DMS79 treated with DMSO at 0.1 percent for 48 hours (cell line): ENCODE data around the gene TBX21.

Experiments
- DNase-seq: peaks from one replicate; lab custom pipeline; 2025; lab: John Stamatoyannopoulos, UW

Gene TBX21

DNA sequence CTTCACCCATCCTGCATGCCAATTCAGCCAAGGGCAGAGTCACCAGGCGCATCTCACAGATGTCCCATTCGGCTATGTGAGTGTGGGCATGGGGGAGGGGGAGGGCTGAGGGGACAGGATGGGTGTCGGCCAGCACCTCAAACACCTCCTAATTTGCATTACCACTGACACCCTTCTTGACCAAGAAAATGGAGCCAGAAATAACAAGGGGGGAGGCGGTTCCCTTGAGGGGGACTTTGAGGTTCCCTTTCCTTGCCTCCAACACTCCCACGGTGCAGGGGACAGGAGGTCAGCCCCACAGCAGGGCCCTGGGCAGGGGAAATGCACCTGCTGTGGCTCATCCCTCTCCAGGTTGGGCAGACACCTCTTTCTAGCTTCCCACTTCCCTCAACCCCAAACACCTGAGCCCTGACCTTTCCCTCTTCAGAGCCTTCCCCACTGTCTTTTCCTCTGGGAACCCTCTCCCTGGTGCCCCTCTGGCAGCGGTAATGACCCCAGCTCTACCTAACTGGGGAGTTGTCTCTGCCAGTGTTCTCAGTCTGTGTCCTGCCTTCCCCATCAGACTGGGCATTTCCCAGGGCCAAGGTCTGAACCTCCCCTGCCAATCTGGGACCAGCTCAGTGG is 18.2 kb upstream of the TBX21 start:
- no peak for DNase-seq

DNA sequence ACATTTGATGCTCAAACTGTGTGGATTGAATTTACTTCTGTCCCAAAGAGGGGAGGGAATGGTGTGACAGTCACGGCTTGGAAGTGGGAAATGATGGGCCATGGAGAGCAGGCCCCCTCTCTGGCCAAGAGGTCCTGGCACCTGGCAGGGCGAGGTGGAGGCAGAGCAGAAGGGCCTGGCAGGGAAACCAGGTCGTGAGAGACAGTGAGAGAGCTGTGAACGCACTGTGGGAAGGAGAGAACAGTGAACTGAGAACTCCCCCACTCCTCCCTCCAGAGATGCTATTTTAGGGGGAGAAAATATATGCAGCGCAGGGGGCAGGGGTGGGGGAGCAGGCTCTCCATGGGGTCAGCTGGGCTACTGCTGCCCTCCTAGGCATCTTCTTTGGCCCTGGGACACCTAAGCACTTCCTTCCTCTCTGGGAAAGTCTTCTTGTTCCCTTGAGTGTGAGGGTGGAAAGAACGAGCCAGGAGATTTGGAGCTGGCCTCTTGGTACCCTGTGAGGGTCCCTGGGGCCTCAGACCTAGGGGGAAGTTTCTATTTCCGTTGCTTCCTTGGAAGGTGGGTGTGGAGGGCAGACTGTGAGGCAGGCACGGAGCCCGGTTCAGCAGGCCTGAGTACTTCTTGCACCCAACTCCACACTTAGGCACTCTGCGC is 17.2 kb upstream of the TBX21 start:
- DNase-seq, result no peak

DNA sequence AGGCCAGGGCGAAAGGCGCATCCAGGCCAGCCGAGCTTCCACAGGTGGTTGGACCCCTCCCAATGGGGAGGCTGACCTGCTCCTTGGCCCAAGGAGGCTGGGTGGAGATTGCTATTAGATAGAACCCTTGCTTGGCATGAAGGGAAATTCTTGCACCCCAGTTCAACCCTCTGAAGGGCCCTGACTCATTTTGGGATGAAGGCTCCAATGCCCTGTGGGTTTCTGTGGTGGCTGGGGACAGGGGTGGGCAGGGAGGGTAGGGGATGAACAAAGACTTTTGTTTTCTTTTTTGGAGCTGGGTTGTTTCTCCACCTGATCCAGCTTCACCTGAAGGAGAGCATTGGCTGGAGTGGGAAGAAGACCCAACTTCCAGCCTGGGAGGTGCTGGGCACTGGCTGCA is 16.7 kb upstream of the TBX21 start:
- DNase-seq, result no peak

DNA sequence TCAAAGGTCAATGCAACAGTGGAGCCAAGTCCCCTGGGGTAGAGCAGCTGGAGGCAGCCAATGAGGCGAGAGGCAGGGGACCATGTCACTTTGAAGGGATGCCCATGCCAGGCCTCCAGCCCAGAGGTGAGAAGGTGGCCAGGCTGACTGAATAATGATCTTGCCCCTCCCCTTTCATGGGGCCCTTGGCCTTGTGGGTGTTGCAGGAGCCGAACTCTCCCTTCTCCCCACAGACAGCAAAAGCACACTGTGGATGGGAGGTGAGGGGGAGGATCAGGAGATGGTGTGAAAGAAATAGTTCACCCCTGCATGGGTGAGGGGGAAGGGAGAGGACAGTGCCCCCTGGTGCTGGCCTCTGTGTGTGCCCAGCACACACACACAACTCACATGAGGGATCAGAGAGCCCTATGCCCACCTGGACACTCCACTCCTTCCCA is 15.8 kb upstream of the TBX21 start:
- no peak for DNase-seq

DNA sequence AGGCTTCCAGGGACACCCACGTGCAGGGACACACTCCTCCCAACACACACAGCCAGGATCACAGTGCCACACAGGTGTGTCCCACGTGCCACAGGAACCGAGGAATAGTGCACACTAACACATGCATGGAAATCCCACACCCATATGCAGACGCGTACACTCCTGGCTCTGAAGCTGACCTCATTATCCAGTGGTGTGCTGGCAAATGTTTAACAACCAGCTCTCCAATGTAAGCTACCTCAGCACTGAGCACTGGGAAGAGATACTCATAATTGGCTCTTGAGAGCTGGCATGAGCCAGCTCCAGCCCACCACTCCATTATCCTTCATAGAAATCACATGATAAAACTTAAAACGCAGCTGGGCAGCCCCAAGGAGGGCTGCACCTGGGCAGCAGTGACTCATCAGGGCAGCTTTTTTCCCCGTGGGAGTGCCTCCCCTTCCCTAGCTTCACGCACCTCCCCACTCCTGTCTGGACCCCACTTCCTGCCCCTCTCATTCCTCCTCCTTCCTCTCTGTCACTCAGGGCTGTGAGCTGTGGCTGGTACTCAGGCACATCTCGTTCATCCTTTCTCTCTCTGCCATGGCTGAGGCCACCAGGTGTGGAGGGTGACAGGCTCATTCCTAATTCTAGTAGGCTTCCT is 14.9 kb upstream of the TBX21 start:
- DNase-seq, result peak; percentile 80

DNA sequence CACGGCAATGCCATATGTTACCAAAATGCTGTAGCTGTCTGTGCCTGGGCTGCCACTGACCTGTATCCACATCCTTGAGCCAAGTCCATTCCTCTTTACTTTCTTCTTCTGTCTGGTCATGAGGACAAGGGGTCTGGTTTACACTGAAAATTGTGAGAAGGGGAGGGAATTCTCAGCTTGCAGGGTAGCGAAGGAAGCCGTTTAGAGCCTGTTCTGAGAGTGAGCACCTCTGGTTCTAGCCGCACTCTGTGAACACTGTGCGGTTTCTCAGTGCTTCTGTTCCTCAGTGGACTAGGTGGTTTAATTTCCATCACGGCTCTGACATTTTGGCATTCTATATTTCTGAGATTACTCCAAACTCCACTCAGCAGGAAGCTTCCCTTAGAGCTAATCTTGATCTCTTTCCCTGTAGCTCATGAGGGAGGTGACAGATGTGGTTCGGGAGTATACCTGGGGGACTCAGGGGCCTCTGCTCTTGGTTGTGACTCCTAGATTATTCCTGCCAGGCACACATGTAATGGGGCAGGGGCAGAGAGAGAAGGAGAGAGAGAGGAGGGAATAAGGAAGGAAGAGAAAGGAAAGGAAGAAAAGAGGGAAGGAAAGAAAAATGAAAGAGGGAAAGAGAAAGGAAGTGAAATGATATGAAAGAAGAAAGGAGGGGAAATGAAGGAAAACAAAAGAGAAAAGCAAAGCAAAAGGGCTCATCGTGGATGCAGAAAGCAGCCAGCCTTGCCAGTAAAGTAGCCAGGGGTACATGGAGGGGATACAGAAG is 14.2 kb upstream of the TBX21 start:
- no peak for DNase-seq

DNA sequence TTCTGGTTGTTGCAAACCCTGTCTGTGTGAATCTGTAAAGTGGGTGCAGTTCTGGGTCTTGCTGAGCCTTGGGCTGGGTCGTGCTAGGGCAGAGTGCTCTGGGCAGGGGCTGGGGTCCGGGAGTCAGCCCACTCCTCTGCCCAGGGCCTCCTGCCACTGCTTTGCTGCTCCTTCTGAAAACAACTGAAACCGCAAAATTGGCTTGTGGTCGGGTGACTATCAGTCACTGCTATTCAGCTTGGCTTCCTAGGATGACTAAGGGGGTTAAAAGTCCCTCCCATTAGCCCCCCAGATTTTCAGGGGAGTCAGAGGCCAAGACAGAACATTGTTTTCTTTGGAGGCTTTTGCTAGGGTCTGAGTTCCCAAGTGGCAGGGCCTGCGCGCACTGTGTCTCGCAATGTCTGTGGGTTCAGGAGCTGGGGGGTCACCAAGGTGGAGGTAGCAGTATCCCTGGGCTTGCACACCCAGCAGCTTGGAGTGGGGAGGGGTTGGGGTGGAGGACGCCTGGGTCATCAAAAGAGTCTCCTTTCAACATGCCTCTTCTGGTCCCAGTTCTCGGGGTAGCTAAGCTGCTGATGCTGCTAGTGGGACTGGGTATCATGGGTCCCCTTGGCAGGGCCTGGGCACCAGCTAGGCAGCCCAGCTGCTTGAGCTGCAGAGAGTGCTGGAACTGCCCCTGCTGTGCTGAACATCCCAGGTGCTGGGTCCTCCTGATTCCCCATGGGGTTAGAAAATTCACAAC is 13.5 kb upstream of the TBX21 start:
- no peak for DNase-seq

DNA sequence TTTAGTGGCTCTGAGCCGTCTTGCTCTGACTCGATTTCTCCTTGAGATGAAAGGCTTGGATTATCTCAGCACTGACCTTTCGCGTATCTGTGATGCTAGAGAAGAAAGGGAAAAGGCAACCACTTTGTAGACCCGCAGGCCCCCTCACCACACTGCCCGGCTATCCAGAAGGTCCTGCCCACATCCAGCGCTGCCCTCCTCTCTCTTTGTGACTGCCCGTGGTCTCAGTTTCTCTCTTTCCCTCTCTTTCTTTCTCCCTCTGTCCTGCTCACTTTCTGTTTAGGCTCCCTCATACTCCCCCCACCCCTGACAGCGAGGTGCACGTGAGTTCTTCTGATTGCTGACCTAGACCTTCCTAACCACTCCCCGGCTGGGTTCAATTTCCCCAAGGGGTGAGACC is 12.8 kb upstream of the TBX21 start:
- no peak for DNase-seq

DNA sequence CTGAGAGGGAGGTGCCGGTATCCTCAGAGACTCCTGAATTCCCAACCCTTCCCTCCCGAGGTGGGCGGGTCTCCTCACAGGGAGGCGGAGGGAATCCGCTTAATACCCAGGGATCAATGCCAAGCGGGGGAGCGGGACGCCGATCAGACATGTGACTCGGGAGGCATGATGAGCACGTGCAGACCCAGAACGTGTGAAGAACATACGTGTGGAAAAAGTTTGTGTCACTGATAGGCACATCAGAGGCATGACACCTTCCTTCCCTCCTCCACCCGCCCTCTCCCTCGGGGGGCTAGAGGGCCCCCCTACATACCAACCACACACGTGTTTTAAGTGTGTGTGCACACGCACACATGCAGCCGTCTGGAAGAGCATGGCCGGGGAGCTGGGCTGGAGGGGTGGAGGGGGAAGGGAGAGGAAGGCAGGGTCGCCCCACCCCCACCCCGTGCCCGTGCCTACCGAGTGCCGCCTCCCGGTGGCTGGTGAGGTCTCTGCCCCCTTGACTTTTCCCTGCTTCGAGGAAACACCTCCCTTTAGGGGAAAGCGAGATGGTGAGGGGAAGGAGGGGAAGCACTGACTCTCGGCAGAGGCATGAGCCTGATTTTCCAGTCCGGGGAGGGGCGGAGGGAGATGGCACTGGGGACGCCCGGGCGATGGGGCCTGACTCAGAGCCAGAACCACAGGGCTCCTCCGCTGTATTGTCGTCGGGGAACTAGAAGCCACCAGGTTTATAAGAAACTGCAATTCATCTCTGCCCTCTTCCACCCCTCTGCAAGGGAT is 12.1 kb upstream of the TBX21 start:
- DNase-seq, result no peak

DNA sequence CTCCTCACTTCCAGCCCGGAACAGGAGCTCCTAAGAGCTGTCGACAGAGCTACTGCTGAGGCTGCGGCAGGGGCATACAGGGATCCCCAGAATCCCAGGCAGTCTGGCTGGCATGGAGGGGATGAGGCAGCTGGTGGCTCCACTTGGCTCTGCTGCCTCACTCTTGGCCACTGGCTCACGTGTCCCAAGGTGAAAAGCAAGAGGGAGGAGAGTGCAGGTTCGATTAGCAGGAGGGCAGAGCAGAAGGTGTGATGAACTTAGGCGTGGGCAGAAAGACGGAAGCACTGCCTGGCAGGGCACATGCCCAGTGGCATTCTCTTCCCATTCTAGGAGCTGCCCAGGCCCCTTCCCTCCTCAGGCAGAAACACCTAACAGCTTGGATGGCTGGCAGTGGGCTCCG is 11.3 kb upstream of the TBX21 start:
- DNase-seq, result no peak

DNA sequence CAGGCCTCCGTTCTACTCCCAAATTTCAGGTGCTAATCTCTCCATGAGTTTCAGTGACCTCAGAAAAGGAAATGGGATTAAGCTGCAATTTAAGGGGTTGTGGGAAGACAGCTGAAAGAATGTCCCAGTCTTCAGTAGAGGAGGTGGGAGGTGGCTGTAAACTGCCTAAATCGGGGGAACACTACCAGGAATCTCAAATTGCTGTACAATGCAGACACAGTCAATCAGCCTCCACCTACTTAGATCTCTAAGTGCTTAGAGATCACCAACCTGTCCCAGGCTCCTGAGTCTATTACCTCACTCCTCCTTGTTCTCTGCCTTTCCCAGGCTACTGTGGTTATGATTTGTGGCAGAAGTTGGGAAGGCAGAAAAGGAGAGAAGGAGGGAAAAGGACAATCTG is 8.3 kb upstream of the TBX21 start:
- no peak for DNase-seq

DNA sequence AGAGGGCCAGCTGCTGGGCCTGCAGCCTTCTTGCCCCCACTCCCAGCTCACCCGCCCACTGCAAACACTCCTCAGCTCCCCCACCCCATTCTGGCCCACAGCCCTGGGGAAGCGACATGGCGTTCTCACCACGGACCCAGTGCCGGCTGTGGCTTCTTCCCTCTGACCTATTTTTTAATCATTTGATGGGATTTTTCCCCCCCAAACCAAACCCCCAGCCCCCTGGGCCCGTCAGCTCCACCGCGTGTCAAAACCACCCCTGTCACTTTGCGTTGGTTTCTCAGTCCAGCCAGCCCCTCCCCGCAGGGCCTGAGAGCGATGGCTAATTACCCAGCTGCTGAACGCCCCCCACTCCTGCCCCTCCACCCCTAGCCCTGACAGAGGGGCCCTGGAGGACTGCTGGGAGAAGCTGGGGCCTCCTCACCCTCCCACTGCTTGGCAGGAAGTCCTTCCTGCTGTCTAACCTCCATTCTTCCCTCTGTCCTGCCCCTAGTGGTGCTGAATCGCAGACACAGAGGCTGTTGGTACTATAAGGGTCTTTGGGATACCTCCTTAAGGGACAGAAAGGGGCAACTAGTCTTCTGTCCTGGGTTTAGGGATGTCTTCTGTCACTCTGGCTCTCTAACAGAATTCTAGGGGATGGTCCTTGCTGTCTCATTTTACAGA is 7.5 kb upstream of the TBX21 start:
- no peak for DNase-seq

DNA sequence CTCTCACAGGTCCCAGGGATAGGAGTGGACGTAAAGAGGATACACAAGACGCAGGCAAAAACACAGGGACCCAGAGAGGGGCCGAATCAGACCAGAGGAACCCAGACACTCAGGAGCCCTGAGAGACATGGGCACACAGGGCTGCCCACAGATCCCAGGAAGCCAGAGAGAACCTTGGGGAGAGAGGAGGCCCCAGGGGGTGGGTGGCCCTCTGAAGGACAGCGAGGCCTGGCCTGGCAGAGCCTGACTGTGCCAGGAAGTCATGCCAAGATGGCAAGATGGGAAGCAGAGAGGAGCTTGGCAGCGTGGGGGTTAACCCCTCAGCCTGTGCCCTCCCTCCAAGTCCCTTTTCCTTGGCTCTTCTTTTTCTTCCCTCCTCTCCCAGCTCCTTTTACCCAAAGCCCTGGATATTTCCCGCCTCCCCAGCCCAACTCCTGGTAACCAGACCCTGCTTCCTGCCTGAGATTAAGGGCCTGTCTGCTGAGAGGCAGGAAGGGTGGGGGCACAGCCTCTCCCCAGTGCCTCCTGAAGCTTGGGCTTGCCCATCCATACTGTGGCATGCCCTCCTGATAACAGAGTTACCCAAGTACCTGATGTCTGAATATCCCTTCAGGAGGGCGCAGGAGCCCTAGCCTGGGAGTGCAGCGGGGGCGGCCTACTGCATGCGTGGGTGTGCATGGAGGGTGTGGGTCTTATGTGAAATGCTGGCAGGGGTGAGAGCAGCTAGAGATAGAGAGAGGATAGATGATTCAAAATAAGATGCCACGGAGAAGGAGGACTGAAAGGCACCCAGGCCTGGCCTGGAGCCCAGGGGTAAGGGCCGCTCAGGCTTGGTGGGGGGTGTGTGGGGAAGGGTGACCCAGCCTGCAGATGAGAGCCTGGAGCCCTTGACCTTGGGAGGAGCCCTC is 6.0 kb upstream of the TBX21 start:
- DNase-seq, result no peak

DNA sequence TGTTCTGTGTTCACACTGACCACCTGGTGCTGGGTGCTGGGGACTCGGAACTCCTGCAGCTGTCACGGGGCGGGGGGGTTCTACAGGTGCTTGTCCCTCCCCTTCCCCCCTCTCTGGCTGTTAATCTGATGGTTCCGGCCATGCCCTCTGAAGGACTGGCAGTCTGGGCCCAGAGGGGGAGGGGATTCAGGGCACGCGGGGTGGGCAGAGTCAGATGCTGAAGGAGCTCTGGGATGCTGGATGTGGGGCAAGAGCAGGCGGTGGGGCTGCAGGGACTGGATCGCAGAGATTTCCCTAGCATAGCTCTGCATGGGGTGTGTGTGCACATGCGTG is 5.4 kb upstream of the TBX21 start:
- no peak for DNase-seq

DNA sequence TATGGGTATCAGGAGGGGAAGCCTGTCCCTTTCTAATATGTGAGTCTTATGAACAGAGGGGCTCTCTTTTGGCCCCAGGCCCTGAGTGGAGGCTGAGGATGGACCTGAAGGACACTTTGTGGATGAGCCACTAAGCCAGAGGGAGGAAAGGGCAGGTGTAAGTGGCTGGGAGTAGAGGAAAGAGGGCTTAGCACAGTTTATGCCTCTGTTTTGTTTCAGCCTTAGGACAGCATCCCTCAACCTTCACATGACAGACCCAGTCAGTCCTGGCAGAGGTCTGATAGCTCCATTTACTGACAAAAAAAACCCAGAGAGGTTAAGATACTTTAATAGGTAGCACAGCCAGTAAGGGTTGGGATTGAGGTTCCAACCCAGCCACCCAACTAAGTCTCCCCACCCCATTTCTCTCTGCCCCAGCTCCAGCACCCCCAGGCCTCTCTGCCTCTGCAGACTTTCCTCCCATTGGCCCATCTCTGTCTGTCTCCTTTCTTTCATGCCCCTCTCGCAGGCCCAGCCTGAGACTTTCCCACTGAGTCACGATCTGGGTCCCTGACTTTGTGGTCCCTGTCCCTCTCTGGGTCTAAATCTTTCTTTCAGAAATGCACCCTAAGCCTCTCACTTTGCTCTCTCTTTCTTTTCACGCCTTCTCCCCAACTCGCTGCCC is 4.7 kb upstream of the TBX21 start:
- no peak for DNase-seq

DNA sequence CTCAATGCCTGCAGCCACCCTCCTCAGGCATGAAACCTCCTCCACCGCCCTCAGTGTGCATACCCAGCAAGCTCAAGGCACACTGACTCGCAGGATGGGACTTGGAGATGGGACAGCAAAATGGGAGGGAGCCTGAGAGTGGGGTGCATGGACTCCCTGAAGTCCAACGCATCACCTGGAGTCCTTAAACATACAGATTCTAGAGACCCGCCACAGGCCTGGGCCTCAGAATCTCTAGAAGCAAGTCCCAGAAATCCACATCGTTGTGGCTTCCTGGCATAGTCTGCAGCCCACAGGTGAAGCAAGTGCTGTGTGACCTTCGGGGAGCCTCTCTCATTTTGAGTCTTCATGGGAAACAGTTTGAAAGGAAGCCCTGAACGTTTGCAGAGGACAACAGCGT is 3.6 kb upstream of the TBX21 start:
- DNase-seq, result no peak

DNA sequence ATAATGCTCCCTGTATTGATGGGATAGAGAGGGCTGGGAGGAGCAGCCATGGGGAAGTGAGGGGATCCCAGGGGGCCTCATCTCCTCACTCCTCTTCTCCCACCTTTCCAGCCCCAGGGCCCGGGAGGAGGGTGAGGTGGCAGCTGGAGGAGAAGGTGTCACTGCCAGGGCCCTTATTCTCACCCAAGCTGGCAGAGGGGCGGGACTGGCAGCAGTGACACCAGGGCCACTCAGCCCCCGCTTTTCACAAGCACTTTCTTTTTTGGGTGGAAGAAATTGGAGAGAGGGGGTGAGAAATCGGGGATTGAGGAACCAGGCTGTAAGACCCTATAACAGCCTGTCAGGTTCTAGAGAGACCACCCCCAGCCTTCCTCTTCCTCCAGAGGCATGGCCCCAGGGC is 2.4 kb upstream of the TBX21 start:
- no peak for DNase-seq

DNA sequence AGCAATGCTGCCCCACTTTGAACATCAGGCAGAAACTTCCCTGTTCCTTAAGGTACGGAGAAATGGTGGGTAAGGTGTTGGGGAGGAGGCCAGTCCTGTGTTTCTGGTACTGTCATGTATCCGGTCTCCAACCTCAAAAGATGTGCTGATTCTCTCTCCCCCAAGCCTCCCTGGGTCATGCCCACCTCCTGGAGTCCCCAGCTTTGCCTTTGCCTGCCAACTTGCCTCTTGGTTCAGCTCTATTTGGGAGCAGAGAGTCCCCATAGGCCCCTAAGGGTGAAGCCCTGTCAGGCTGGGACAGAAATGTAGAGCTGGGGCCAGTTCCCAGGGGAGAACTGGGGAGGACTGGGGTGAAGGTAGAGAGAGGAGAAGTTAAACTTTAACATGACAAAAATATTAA is 1.6 kb upstream of the TBX21 start:
- no peak for DNase-seq

DNA sequence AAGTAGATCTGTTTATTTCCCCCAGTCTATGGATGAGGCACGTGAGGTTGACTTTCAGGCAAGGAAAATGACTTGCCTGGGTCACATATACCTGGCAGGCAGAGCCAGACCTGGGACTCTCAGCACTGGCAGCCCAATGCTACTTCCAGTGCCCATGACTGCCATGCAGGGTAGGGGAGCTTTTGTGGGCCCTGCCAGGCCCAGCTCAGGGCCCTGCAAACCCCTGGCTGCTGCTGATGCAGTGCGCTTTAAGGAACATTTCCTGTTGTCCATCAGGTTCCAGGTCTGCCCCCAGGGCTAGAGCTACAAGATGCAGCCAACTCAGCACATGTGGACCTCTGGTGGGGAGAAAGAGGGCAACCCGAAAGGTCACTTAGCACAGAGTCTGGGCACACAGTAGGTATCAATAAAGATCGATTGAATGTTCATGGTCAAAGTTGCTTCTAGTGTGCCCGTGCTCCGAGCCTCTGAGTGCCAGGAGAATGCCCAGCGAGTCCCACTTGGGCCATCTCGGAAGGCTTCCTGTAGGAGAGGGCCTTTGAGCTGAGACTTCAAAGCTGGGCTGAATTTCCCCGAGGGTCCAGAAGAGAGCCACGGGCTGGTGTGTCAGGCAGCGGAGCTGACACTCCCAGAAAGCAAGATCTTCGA is 513 bp upstream of the TBX21 start:
- DNase-seq, result no peak
